Fibroblast of the aortic adventitia (primary cell): Measurements from ENCODE around the gene IPMK. TPM values are rescaled to one million over a fixed set of nuclear protein-coding genes. Genes with fewer than 3 reads are reported as not detected.

ENCODE experiments used
- DNase-seq: peaks from one replicate; pipeline ENCODE4 v3.0.0-alpha.2; 2010; ENCODE audit warnings: low read depth
- H3K4me3 ChIP-seq: 2 replicates; pipeline ENCODE4 v1.5.1; 2011; ENCODE audit warnings: low read depth, mild to moderate bottlenecking, control low read depth, low read length, moderate library complexity
- total RNA-seq: library from RNA; depleted of rRNA; stranded (reverse); fragments of >200 nt; gene quantifications from 2 replicates; pipeline ENCODE4 v1.2.3, GENCODE V29; 2012; ENCODE audit warnings: low replicate concordance
- TF ChIP-seq, protein P1 (sequence below): IDR thresholded peaks from 2 replicates; pipeline ENCODE4 v1.5.1; 2011; ENCODE audit warnings: mild to moderate bottlenecking, low read length, control low read depth, inconsistent platforms; ENCODE audit not compliant: insufficient read depth

Gene IPMK
- total RNA-seq = 3.0 and 7.3 TPM in 2 replicates

- DNase-seq = peak; percentile 74
- H3K4me3 ChIP-seq = peak within 1 kb of the TSS; percentile 88
- TF ChIP-seq, protein P1, sequence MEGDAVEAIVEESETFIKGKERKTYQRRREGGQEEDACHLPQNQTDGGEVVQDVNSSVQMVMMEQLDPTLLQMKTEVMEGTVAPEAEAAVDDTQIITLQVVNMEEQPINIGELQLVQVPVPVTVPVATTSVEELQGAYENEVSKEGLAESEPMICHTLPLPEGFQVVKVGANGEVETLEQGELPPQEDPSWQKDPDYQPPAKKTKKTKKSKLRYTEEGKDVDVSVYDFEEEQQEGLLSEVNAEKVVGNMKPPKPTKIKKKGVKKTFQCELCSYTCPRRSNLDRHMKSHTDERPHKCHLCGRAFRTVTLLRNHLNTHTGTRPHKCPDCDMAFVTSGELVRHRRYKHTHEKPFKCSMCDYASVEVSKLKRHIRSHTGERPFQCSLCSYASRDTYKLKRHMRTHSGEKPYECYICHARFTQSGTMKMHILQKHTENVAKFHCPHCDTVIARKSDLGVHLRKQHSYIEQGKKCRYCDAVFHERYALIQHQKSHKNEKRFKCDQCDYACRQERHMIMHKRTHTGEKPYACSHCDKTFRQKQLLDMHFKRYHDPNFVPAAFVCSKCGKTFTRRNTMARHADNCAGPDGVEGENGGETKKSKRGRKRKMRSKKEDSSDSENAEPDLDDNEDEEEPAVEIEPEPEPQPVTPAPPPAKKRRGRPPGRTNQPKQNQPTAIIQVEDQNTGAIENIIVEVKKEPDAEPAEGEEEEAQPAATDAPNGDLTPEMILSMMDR = no peak
Observed at GRCh38 chr10:58267713-58268453, at the start of gene IPMK. TSS of gene IPMK (minus strand) at chr10:58267894. CDS start at chr10:58267611, 283 bp downstream.

- H3K4me3 ChIP-seq = no peak overlapping the region
- TF ChIP-seq, protein P1 = no peak
- no peak for DNase-seq
Observed at GRCh38 chr10:58316874-58317273, 49.2 kb upstream of the IPMK start.

DNA sequence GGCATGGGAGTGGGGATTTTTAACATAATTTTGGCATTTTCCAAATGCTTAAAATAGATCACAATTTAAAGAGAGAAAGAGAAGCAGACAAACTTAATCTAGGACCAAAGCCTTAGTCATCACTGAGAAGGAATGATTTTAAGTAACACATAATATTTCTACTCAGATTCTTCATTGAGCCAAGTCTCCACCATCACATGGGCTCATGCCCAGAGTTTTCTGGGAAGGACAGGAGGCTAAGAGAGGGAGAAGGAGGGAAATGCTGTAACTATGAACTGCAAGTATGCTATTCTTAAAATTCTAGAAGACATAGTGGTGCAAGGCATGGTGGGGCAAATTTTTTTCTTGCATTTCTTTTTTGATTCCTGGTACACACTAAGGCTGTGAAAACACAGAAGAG is 43.3 kb upstream of the IPMK start:
- H3K4me3 ChIP-seq = no peak overlapping the region
- peak; percentile 59 for DNase-seq
- TF ChIP-seq, protein P1 = no peak

GRCh38 chr10:58307676-58308075 is 40.0 kb upstream of the IPMK start:
- no peak for DNase-seq
- no peak overlapping the region for H3K4me3 ChIP-seq
- TF ChIP-seq, protein P1 = no peak

- no peak overlapping the region for H3K4me3 ChIP-seq
- TF ChIP-seq, protein P1 = no peak
- DNase-seq = no peak
Observed at GRCh38 chr10:58305821-58306220, 38.1 kb upstream of the IPMK start.

- H3K4me3 ChIP-seq = no peak overlapping the region
- no peak for DNase-seq
- TF ChIP-seq, protein P1 = no peak
Observed at GRCh38 chr10:58304099-58304633, 36.5 kb upstream of the IPMK start.

GRCh38 chr10:58302254-58302653 is 34.6 kb upstream of the IPMK start:
- TF ChIP-seq, protein P1 = no peak
- H3K4me3 ChIP-seq = no peak overlapping the region
- no peak for DNase-seq
